Prostate gland (tissue), 2 donors: Measurements from ENCODE around the gene DTX3L. TPM values are rescaled to one million over a fixed set of nuclear protein-coding genes. Genes with fewer than 3 reads are reported as not detected.

Experiments
- DNase-seq: peaks from one replicate; pipeline ENCODE4 v3.0.0-alpha.2; 2019; ENCODE audit warnings: low spot score
- H3K27ac ChIP-seq, 2 donors: fragments of 200-600 bp; sonication (generic); 2 replicates each; pipeline ENCODE4 v1.5.1; 2017 to 2019
- H3K27me3 ChIP-seq: fragments of 200-600 bp; sonication (generic); replicated peaks from 2 replicates; pipeline ENCODE4 v1.5.1; 2019; ENCODE audit not compliant: insufficient read depth
- H3K36me3 ChIP-seq, 2 donors: fragments of 200-600 bp; sonication (generic); 1 replicate in 1 of 2; 2 replicates in 1 of 2; pipeline versions ENCODE4 v1.5.1 to v1.8.1; 2017 to 2019
- H3K4me1 ChIP-seq: fragments of 200-600 bp; sonication (generic); replicated peaks from 2 replicates; pipeline ENCODE4 v1.5.1; 2019
- H3K4me3 ChIP-seq, 2 donors: fragments of 200-600 bp; sonication (generic); 2 replicates each; pipeline ENCODE4 v1.5.1; 2017 to 2019
- H3K9me3 ChIP-seq: fragments of 200-600 bp; sonication (generic); 2 replicates; pipeline ENCODE4 v1.5.1; 2017
- CTCF ChIP-seq, 4 experiments: fragments of 200-600 bp in 2 of 4; fragments of 450-650 bp in 2 of 4; sonication (generic) in 2 of 4; IDR thresholded peaks; 1 replicate in 3 of 4; 2 replicates in 1 of 4; pipeline ENCODE4 v1.5.1; 2016 to 2019; ENCODE audit warnings: antibody characterized with exemption in 4 of 4, mild to moderate bottlenecking in 2 of 4, moderate library complexity in 2 of 4
- POLR2A ChIP-seq: fragments of 450-650 bp; IDR thresholded peaks from one replicate; pipeline ENCODE4 v1.6.1; 2016; ENCODE audit warnings: antibody characterized with exemption, mild to moderate bottlenecking
- POLR2AphosphoS5 ChIP-seq: sonication (generic); formaldehyde crosslinking; IDR thresholded peaks from one replicate; pipeline ENCODE4 v1.6.1; 2017; ENCODE audit warnings: antibody characterized with exemption
- WGBS: methylation state at CpG from one replicate; pipeline ENCODE4 v1.1.5; 2018; 5-methylcytosine and 5-hydroxymethylcytosine counted together
- intact Hi-C: fragments of 100-400 bp; cut with DNase I; formaldehyde crosslinking; loops from one replicate; pipeline ENCODE4 v1.14.2; 2022
- total RNA-seq, 2 donors: library from RNA; depleted of rRNA; stranded (reverse); fragments of >200 nt; gene quantifications; one replicate each; pipeline ENCODE4 v1.1.0, GENCODE V29; 2016

DTX3L gene
- total RNA-seq, 2 donors from 2014 or later, result 22.8 to 46.3 TPM

- 97% methylated on average over 1 of the region's 1 CpG for WGBS
- Histone ChIP-seq H3K4me3 (no peak overlapping the region), H3K36me3 (no peaks in the 10 kb centered on the region), H3K4me1 (no peaks in the 10 kb centered on the region), H3K27ac (no peak overlapping the region), H3K9me3 (no peaks in the 10 kb centered on the region), H3K27me3 (no peaks in the 10 kb centered on the region)
- intact Hi-C loops, result no loop called here
- TF ChIP-seq CTCF (IDR thresholded peaks at IDR 0.05) (no peak), POLR2AphosphoS5 (no peak)
- DNase-seq, result no peak
These were observed 44.8 kb downstream of the DTX3L start for GRCh38 chr3:122608916-122609315.

- Histone ChIP-seq H3K27me3 (no peaks in the 10 kb centered on the region), H3K27ac (no peak overlapping the region), H3K4me1 (no peaks in the 10 kb centered on the region), H3K9me3 (no peaks in the 10 kb centered on the region), H3K4me3 (no peak overlapping the region), H3K36me3 (no peaks in the 10 kb centered on the region)
- DNase-seq, result no peak
- no peak for TF ChIP-seq POLR2AphosphoS5
- TF ChIP-seq CTCF (IDR thresholded peaks at IDR 0.05), result no peak
- no peak for TF ChIP-seq POLR2A
- WGBS, result 92% methylated on average over 7 of the region's 7 CpGs
- intact Hi-C loops, result no loop called here
These were observed 45.8 kb downstream of the DTX3L start for GRCh38 chr3:122609798-122610559.

GRCh38 chr3:122612696-122613095, 48.6 kb downstream of the DTX3L start:
- intact Hi-C loops, result no loop called here
- Histone ChIP-seq H3K9me3 (no peaks in the 10 kb centered on the region), H3K36me3 (no peaks in the 10 kb centered on the region), H3K4me1 (no peaks in the 10 kb centered on the region), H3K27ac (no peak overlapping the region), H3K27me3 (no peaks in the 10 kb centered on the region), H3K4me3 (no peak overlapping the region)
- DNase-seq, result no peak
- no peak for TF ChIP-seq CTCF (IDR thresholded peaks at IDR 0.05)
- 92% methylated on average over 5 of the region's 5 CpGs for WGBS

- Histone ChIP-seq H3K27ac (no peak overlapping the region), H3K4me3 (no peak overlapping the region), H3K27me3 (no peaks in the 10 kb centered on the region), H3K36me3 (no peaks in the 10 kb centered on the region), H3K9me3 (no peaks in the 10 kb centered on the region), H3K4me1 (no peaks in the 10 kb centered on the region)
- TF ChIP-seq POLR2A (no peak), POLR2AphosphoS5 (no peak), CTCF (IDR thresholded peaks at IDR 0.05) (no peak)
- WGBS, result 33% methylated on average over 3 of the region's 3 CpGs
- intact Hi-C loops, result no loop called here
- no peak for DNase-seq
These were observed 51.2 kb downstream of the DTX3L start for GRCh38 chr3:122615303-122615702.

GRCh38 chr3:122618614-122619013, 54.5 kb downstream of the DTX3L start:
- no peaks in the 10 kb centered on the region for H3K9me3 ChIP-seq
- no peak overlapping the region for H3K4me3 ChIP-seq
- 82% methylated on average over 3 of the region's 3 CpGs for WGBS
- DNase-seq, result no peak
- no peaks in the 10 kb centered on the region for H3K4me1 ChIP-seq
- intact Hi-C loops, result no loop called here
- no peaks in the 10 kb centered on the region for H3K27me3 ChIP-seq
- TF ChIP-seq POLR2A (no peak), CTCF (IDR thresholded peaks at IDR 0.05) (no peak), POLR2AphosphoS5 (no peak)
- H3K36me3 ChIP-seq, result no peaks in the 10 kb centered on the region
- H3K27ac ChIP-seq, result no peak overlapping the region
